NOMO-1 treated with dmso at 0.1 percent for 144 hours (cell line): ENCODE results near the gene AKAP1.

Experiments
- DNase-seq: peaks from one replicate; lab custom pipeline; 2025; ENCODE audit not compliant: unreplicated experiment; lab: John Stamatoyannopoulos, UW

Gene AKAP1

GRCh38 chr17:57084802-57085447, at the start of gene AKAP1:
TSS of gene AKAP1 (plus strand) at chr17:57085246. CDS start at chr17:57105465, 20,219 bp downstream.
- peak; percentile 94 for DNase-seq

- DNase-seq = no peak
Measured at GRCh38 chr17:57035971-57036481, 49.0 kb upstream of the AKAP1 start.

GRCh38 chr17:57037411-57037810, 47.6 kb upstream of the AKAP1 start:
- DNase-seq = no peak

- no peak for DNase-seq
Measured at GRCh38 chr17:57038486-57038885, 46.6 kb upstream of the AKAP1 start.

GRCh38 chr17:57040571-57040970, 44.5 kb upstream of the AKAP1 start:
- no peak for DNase-seq

GRCh38 chr17:57043276-57043675, 41.8 kb upstream of the AKAP1 start:
- no peak for DNase-seq

GRCh38 chr17:57044976-57045867, 39.8 kb upstream of the AKAP1 start:
- no peak for DNase-seq

GRCh38 chr17:57045868-57046704, 39.0 kb upstream of the AKAP1 start:
- DNase-seq = no peak

- no peak for DNase-seq
Measured at GRCh38 chr17:57046749-57047148, 38.3 kb upstream of the AKAP1 start.

- DNase-seq = no peak
Measured at GRCh38 chr17:57048096-57048495, 37.0 kb upstream of the AKAP1 start.

GRCh38 chr17:57050306-57050705, 34.7 kb upstream of the AKAP1 start:
- no peak for DNase-seq

GRCh38 chr17:57051886-57052361, 33.1 kb upstream of the AKAP1 start:
- DNase-seq = no peak

- DNase-seq = no peak
Measured at GRCh38 chr17:57062865-57063264, 22.2 kb upstream of the AKAP1 start.

- no peak for DNase-seq
Measured at GRCh38 chr17:57067162-57067561, 17.9 kb upstream of the AKAP1 start.

- no peak for DNase-seq
Measured at GRCh38 chr17:57067781-57068180, 17.3 kb upstream of the AKAP1 start.

- no peak for DNase-seq
Measured at GRCh38 chr17:57068222-57068658, 16.8 kb upstream of the AKAP1 start.

- DNase-seq = no peak
Measured at GRCh38 chr17:57068707-57069106, 16.3 kb upstream of the AKAP1 start.

- no peak for DNase-seq
Measured at GRCh38 chr17:57071991-57072944, 12.8 kb upstream of the AKAP1 start.

GRCh38 chr17:57073626-57074025, 11.4 kb upstream of the AKAP1 start:
- no peak for DNase-seq

GRCh38 chr17:57075193-57075592, 9.9 kb upstream of the AKAP1 start:
- no peak for DNase-seq
